Measurements from ENCODE around the gene RPAP2. TPM values are rescaled to one million over a fixed set of nuclear protein-coding genes. Genes with fewer than 3 reads are reported as not detected.

Gene RPAP2
- total RNA-seq, 2 experiments from 2014 or later = 8.6 to 21.9 TPM

- ChIA-PET CTCF (ENCODE audit: unreplicated experiment) (no interaction called here), POLR2A (no interaction called here)
- no TSS peak for BruUV-seq (replicated peaks)
- Histone ChIP-seq H3K4me2 (ENCODE audit: low read length) (no peak overlapping the region), H3K9me3 (ENCODE audit: low read length) (no peaks in the 10 kb centered on the region), H3K79me2 (ENCODE audit: insufficient read depth, low read depth, low read length) (no peaks in the 10 kb centered on the region), H3K36me3 (ENCODE audit: insufficient read depth, low read length) (peaks cover 57% of the 10 kb centered on the region), H3K4me1 (ENCODE audit: insufficient read depth, low read length, poor library complexity, severe bottlenecking) (no peaks in the 10 kb centered on the region), H2AFZ (ENCODE audit: low read length) (no peak overlapping the region), H3K9me2 (ENCODE audit: insufficient read depth, low read length) (no peaks in the 10 kb centered on the region), H3K4me3 (ENCODE audit: low read depth, low read length, poor library complexity, severe bottlenecking) (no peak overlapping the region), H3K27ac (ENCODE audit: low read depth, low read length, poor library complexity, severe bottlenecking) (no peak overlapping the region), H4K20me1 (ENCODE audit: insufficient read depth, low read length) (no peaks in the 10 kb centered on the region)
- DNase-seq (ENCODE audit: low spot score) = no peak
- TF ChIP-seq, protein P1, sequence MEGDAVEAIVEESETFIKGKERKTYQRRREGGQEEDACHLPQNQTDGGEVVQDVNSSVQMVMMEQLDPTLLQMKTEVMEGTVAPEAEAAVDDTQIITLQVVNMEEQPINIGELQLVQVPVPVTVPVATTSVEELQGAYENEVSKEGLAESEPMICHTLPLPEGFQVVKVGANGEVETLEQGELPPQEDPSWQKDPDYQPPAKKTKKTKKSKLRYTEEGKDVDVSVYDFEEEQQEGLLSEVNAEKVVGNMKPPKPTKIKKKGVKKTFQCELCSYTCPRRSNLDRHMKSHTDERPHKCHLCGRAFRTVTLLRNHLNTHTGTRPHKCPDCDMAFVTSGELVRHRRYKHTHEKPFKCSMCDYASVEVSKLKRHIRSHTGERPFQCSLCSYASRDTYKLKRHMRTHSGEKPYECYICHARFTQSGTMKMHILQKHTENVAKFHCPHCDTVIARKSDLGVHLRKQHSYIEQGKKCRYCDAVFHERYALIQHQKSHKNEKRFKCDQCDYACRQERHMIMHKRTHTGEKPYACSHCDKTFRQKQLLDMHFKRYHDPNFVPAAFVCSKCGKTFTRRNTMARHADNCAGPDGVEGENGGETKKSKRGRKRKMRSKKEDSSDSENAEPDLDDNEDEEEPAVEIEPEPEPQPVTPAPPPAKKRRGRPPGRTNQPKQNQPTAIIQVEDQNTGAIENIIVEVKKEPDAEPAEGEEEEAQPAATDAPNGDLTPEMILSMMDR (conservative IDR thresholded peaks at IDR 0.05; ENCODE audit: low read length) = no peak
- TF ChIP-seq EZH2phosphoT487 (IDR thresholded peaks at IDR 0.05; ENCODE audit: borderline replicate concordance, low read depth, low read length) = no peak
- intact Hi-C loops (cut with micrococcal nuclease; ENCODE audit: unreplicated experiment) = no loop called here
These were observed 9.1 kb downstream of the RPAP2 start for GRCh38 chr1:92307980-92308379.

- H3K4me1 ChIP-seq (ENCODE audit: insufficient read depth, low read length, poor library complexity, severe bottlenecking) = no peaks in the 10 kb centered on the region
- DNase-seq (ENCODE audit: low spot score) = peak; percentile 43
- BruUV-seq (replicated peaks) = no TSS peak
- POLR2A ChIA-PET = interaction anchor here (0.5 kb wide), 1 partner anchor 88 kb away, joined by 5 read pairs; no protein-coding TSS in a partner anchor
- no peaks in the 10 kb centered on the region for H3K9me3 ChIP-seq (ENCODE audit: low read length)
- intact Hi-C loops (cut with micrococcal nuclease; ENCODE audit: unreplicated experiment) = loop anchor here (2.0 kb wide), 1 partner anchor 313 kb away; no protein-coding TSS in a partner anchor
- no peaks in the 10 kb centered on the region for H3K79me2 ChIP-seq (ENCODE audit: insufficient read depth, low read depth, low read length)
- no peak overlapping the region for H3K4me3 ChIP-seq (ENCODE audit: low read depth, low read length, poor library complexity, severe bottlenecking)
- no peak overlapping the region for H3K27ac ChIP-seq (ENCODE audit: low read depth, low read length, poor library complexity, severe bottlenecking)
- TF ChIP-seq EZH2phosphoT487 (IDR thresholded peaks at IDR 0.05; ENCODE audit: borderline replicate concordance, low read depth, low read length) = no peak
- TF ChIP-seq, protein P1 (conservative IDR thresholded peaks at IDR 0.05; ENCODE audit: low read length) = peak; percentile 86
- H3K9me2 ChIP-seq (ENCODE audit: insufficient read depth, low read length) = no peaks in the 10 kb centered on the region
- H2AFZ ChIP-seq (ENCODE audit: low read length) = no peak overlapping the region
- CTCF ChIA-PET (ENCODE audit: unreplicated experiment) = no interaction called here
- H4K20me1 ChIP-seq (ENCODE audit: insufficient read depth, low read length) = no peaks in the 10 kb centered on the region
- H3K36me3 ChIP-seq (ENCODE audit: insufficient read depth, low read length) = peaks cover 41% of the 10 kb centered on the region; the same call in 1 of the 2 replicates
- H3K4me2 ChIP-seq (ENCODE audit: low read length) = no peak overlapping the region
These were observed 11.3 kb downstream of the RPAP2 start for GRCh38 chr1:92310185-92310597.

GRCh38 chr1:92314024-92314423, 15.2 kb downstream of the RPAP2 start:
- Histone ChIP-seq H3K4me1 (ENCODE audit: insufficient read depth, low read length, poor library complexity, severe bottlenecking) (no peaks in the 10 kb centered on the region), H3K79me2 (ENCODE audit: insufficient read depth, low read depth, low read length) (no peaks in the 10 kb centered on the region), H3K4me3 (ENCODE audit: low read depth, low read length, poor library complexity, severe bottlenecking) (no peak overlapping the region), H3K9me2 (ENCODE audit: insufficient read depth, low read length) (no peaks in the 10 kb centered on the region), H3K36me3 (ENCODE audit: insufficient read depth, low read length) (peaks cover 14% of the 10 kb centered on the region; the same call in 1 of the 2 replicates), H3K9me3 (ENCODE audit: low read length) (no peaks in the 10 kb centered on the region), H4K20me1 (ENCODE audit: insufficient read depth, low read length) (no peaks in the 10 kb centered on the region), H2AFZ (ENCODE audit: low read length) (no peak overlapping the region), H3K27ac (ENCODE audit: low read depth, low read length, poor library complexity, severe bottlenecking) (no peak overlapping the region), H3K4me2 (ENCODE audit: low read length) (no peak overlapping the region)
- intact Hi-C loops (cut with micrococcal nuclease; ENCODE audit: unreplicated experiment) = no loop called here
- POLR2A ChIA-PET = interaction anchor here (0.7 to 1.1 kb wide), 4 partner anchors 10 to 1528 kb away, joined by 3 to 5 read pairs (median 4); no protein-coding TSS in a partner anchor
- no peak for DNase-seq (ENCODE audit: low spot score)
- CTCF ChIA-PET (ENCODE audit: unreplicated experiment) = interaction anchor here (0.7 kb wide), 1 partner anchor 13 kb away, joined by 3 read pairs; no protein-coding TSS in a partner anchor
- BruUV-seq (replicated peaks) = no TSS peak
- no peak for TF ChIP-seq EZH2phosphoT487 (IDR thresholded peaks at IDR 0.05; ENCODE audit: borderline replicate concordance, low read depth, low read length)
- TF ChIP-seq, protein P1 (conservative IDR thresholded peaks at IDR 0.05; ENCODE audit: low read length) = no peak
